Neural progenitor cell (in vitro differentiated cells): ENCODE data around the gene CETN1.

Experiments used
- CTCF ChIP-seq: fragments of 200-600 bp; sonication (generic); IDR thresholded peaks from 2 replicates; pipeline ENCODE4 v1.5.1; 2017; ENCODE audit warnings: antibody characterized with exemption, mild to moderate bottlenecking
- EZH2 ChIP-seq: fragments of 200-600 bp; sonication (generic); IDR thresholded peaks from 2 replicates; pipeline ENCODE4 v1.6.1; 2017; ENCODE audit warnings: antibody characterized with exemption, mild to moderate bottlenecking, moderate library complexity
- EZH2phosphoT487 ChIP-seq: fragments of 200-600 bp; sonication (generic); IDR thresholded peaks from 2 replicates; pipeline ENCODE4 v1.6.1; 2017; ENCODE audit warnings: antibody characterized with exemption

- TF ChIP-seq CTCF (no peak), EZH2 (no peak), EZH2phosphoT487 (no peak)
Measured at GRCh38 chr18:573385-573784, 6.8 kb upstream of the CETN1 start.
